ENCODE results near the gene SIK3.

SIK3 gene

GRCh38 chr11:117097014-117097388, 1.2 kb downstream of the SIK3 start:
- Histone ChIP-seq H3K4me1 (ENCODE audit: insufficient read depth, low read length) (peaks cover 41% of the 10 kb centered on the region), H3K27me3 (ENCODE audit: insufficient read depth, low read length) (no peaks in the 10 kb centered on the region), H2AFZ (ENCODE audit: low read depth, low read length) (no peak overlapping the region), H3K36me3 (ENCODE audit: insufficient read depth, low read length) (no peaks in the 10 kb centered on the region), H3K4me3 (ENCODE audit: low read length) (peak overlapping the region; percentile 70), H3K9me3 (ENCODE audit: low read length) (no peaks in the 10 kb centered on the region)

- Histone ChIP-seq H3K9me3 (ENCODE audit: low read length) (no peaks in the 10 kb centered on the region), H3K4me1 (ENCODE audit: insufficient read depth, low read length) (peaks cover 41% of the 10 kb centered on the region), H3K4me3 (ENCODE audit: low read length) (peak overlapping the region; percentile 70), H3K27me3 (ENCODE audit: insufficient read depth, low read length) (no peaks in the 10 kb centered on the region), H3K36me3 (ENCODE audit: insufficient read depth, low read length) (no peaks in the 10 kb centered on the region), H2AFZ (ENCODE audit: low read depth, low read length) (no peak overlapping the region)
Observed at GRCh38 chr11:117096201-117096991, 1.8 kb downstream of the SIK3 start.

- H3K9me3 ChIP-seq (ENCODE audit: low read length), result no peaks in the 10 kb centered on the region
- H3K27me3 ChIP-seq (ENCODE audit: insufficient read depth, low read length), result no peaks in the 10 kb centered on the region
- no peak overlapping the region for H2AFZ ChIP-seq (ENCODE audit: low read depth, low read length)
- no peaks in the 10 kb centered on the region for H3K36me3 ChIP-seq (ENCODE audit: insufficient read depth, low read length)
- H3K4me1 ChIP-seq (ENCODE audit: insufficient read depth, low read length), result peaks cover 41% of the 10 kb centered on the region
- no peak overlapping the region for H3K4me3 ChIP-seq (ENCODE audit: low read length)
Observed at GRCh38 chr11:117095284-117096161, 2.7 kb downstream of the SIK3 start.

- Histone ChIP-seq H3K4me1 (ENCODE audit: insufficient read depth, low read length) (peaks cover 41% of the 10 kb centered on the region), H3K9me3 (ENCODE audit: low read length) (no peaks in the 10 kb centered on the region), H3K4me3 (ENCODE audit: low read length) (no peak overlapping the region), H2AFZ (ENCODE audit: low read depth, low read length) (no peak overlapping the region), H3K36me3 (ENCODE audit: insufficient read depth, low read length) (no peaks in the 10 kb centered on the region), H3K27me3 (ENCODE audit: insufficient read depth, low read length) (no peaks in the 10 kb centered on the region)
Observed at GRCh38 chr11:117094776-117095175, 3.5 kb downstream of the SIK3 start.

- Histone ChIP-seq H2AFZ (ENCODE audit: low read depth, low read length) (no peak overlapping the region), H3K9me3 (ENCODE audit: low read length) (no peaks in the 10 kb centered on the region), H3K4me1 (ENCODE audit: insufficient read depth, low read length) (peaks cover 33% of the 10 kb centered on the region), H3K27me3 (ENCODE audit: insufficient read depth, low read length) (no peaks in the 10 kb centered on the region), H3K4me3 (ENCODE audit: low read length) (no peak overlapping the region), H3K36me3 (ENCODE audit: insufficient read depth, low read length) (no peaks in the 10 kb centered on the region)
Observed at GRCh38 chr11:117092951-117093590, 5.2 kb downstream of the SIK3 start.

GRCh38 chr11:117091753-117092477, 6.3 kb downstream of the SIK3 start:
- no peaks in the 10 kb centered on the region for H3K9me3 ChIP-seq (ENCODE audit: low read length)
- no peak overlapping the region for H2AFZ ChIP-seq (ENCODE audit: low read depth, low read length)
- H3K4me3 ChIP-seq (ENCODE audit: low read length), result no peak overlapping the region
- H3K4me1 ChIP-seq (ENCODE audit: insufficient read depth, low read length), result peaks cover 27% of the 10 kb centered on the region
- H3K36me3 ChIP-seq (ENCODE audit: insufficient read depth, low read length), result no peaks in the 10 kb centered on the region
- no peaks in the 10 kb centered on the region for H3K27me3 ChIP-seq (ENCODE audit: insufficient read depth, low read length)

GRCh38 chr11:117090111-117090706, 8.0 kb downstream of the SIK3 start:
- H3K9me3 ChIP-seq (ENCODE audit: low read length), result no peaks in the 10 kb centered on the region
- H3K27me3 ChIP-seq (ENCODE audit: insufficient read depth, low read length), result no peaks in the 10 kb centered on the region
- no peak overlapping the region for H3K4me3 ChIP-seq (ENCODE audit: low read length)
- no peaks in the 10 kb centered on the region for H3K36me3 ChIP-seq (ENCODE audit: insufficient read depth, low read length)
- H2AFZ ChIP-seq (ENCODE audit: low read depth, low read length), result no peak overlapping the region
- H3K4me1 ChIP-seq (ENCODE audit: insufficient read depth, low read length), result peaks cover 10% of the 10 kb centered on the region

- Histone ChIP-seq H3K9me3 (ENCODE audit: low read length) (no peaks in the 10 kb centered on the region), H3K36me3 (ENCODE audit: insufficient read depth, low read length) (no peaks in the 10 kb centered on the region), H3K4me1 (ENCODE audit: insufficient read depth, low read length) (peaks cover 5% of the 10 kb centered on the region), H2AFZ (ENCODE audit: low read depth, low read length) (no peak overlapping the region), H3K27me3 (ENCODE audit: insufficient read depth, low read length) (no peaks in the 10 kb centered on the region), H3K4me3 (ENCODE audit: low read length) (no peak overlapping the region)
Observed at GRCh38 chr11:117089685-117090084, 8.5 kb downstream of the SIK3 start.

GRCh38 chr11:117087446-117087845, 10.8 kb downstream of the SIK3 start:
- H3K4me1 ChIP-seq (ENCODE audit: insufficient read depth, low read length), result peaks cover 4% of the 10 kb centered on the region
- H3K36me3 ChIP-seq (ENCODE audit: insufficient read depth, low read length), result no peaks in the 10 kb centered on the region
- H3K27me3 ChIP-seq (ENCODE audit: insufficient read depth, low read length), result no peaks in the 10 kb centered on the region
- H3K9me3 ChIP-seq (ENCODE audit: low read length), result no peaks in the 10 kb centered on the region
- no peak overlapping the region for H3K4me3 ChIP-seq (ENCODE audit: low read length)
- H2AFZ ChIP-seq (ENCODE audit: low read depth, low read length), result no peak overlapping the region

GRCh38 chr11:117084992-117085391, 13.2 kb downstream of the SIK3 start:
- no peak overlapping the region for H2AFZ ChIP-seq (ENCODE audit: low read depth, low read length)
- H3K9me3 ChIP-seq (ENCODE audit: low read length), result no peaks in the 10 kb centered on the region
- H3K4me3 ChIP-seq (ENCODE audit: low read length), result no peak overlapping the region
- peaks cover 4% of the 10 kb centered on the region for H3K4me1 ChIP-seq (ENCODE audit: insufficient read depth, low read length)
- no peaks in the 10 kb centered on the region for H3K36me3 ChIP-seq (ENCODE audit: insufficient read depth, low read length)
- H3K27me3 ChIP-seq (ENCODE audit: insufficient read depth, low read length), result no peaks in the 10 kb centered on the region

GRCh38 chr11:117083011-117083935, 15.0 kb downstream of the SIK3 start:
- Histone ChIP-seq H3K9me3 (ENCODE audit: low read length) (no peaks in the 10 kb centered on the region), H3K4me1 (ENCODE audit: insufficient read depth, low read length) (peaks cover 4% of the 10 kb centered on the region), H3K27me3 (ENCODE audit: insufficient read depth, low read length) (no peaks in the 10 kb centered on the region), H3K4me3 (ENCODE audit: low read length) (no peak overlapping the region), H2AFZ (ENCODE audit: low read depth, low read length) (no peak overlapping the region), H3K36me3 (ENCODE audit: insufficient read depth, low read length) (no peaks in the 10 kb centered on the region)

Data from neuron (in vitro differentiated cells).